ENCODE results near the gene ZNF823.

Gene ZNF823

DNA sequence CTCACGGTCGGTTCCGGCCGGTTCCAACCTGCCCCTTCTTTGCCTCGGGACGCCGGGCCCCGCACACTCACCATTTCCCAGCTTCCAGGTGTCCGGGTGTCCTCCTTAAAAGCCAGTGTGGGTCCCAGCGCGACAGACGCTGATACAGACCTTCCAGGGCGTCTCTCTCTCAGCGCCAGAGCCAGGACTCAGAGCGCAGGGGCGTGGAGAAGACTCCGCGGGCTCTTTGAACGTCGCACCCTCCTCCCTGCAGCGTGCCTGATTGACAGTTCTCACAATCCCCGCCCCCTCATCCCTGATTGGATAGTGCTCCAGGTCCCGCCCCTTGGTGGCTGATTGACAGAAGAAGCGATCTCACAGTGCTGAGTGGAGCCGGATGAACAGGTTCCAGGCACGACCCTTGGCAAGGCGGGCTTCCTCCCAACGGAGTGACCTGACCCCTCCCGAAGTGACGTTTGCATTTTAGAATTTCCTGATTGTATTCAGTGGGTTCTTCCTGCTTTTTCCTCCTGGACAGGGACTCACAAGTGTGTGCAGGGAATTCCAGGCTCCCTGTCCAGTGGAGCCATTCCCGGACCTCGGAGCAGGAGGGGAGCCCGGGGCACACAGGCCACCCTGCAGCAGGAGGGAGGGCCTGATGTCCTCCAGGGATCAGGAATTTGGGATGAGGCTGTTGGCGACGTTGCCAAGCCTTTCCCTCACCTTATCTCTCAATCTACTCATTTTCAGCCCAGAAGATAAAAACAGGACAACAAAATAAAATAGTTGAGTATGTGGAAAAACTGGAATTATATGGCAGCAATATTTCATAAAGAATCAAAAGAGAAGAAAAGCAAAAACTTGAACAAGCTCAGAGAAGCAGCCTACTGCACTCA is at the start of gene ZNF823:
TSS of gene ZNF823 (minus strand) at position 201 of the 875 bp plus-strand sequence. CDS start at position 74, 127 bp downstream.
- no peaks in the 10 kb centered on the region for H3K9me3 ChIP-seq (ENCODE audit: insufficient read depth, low read length)
- peak within 1 kb of the TSS; percentile 83 for H3K9ac ChIP-seq (ENCODE audit: low read length)
- H3K4me1 ChIP-seq (ENCODE audit: low read length), result peaks cover 17% of the 10 kb centered on the region
- H3K27ac ChIP-seq (ENCODE audit: low read length), result peak within 1 kb of the TSS; percentile 64
- H3K79me2 ChIP-seq (ENCODE audit: low read length), result peaks cover 43% of the 10 kb centered on the region
- H3K4me3 ChIP-seq (ENCODE audit: low read length), result peak within 1 kb of the TSS; percentile 94
- H4K20me1 ChIP-seq (ENCODE audit: insufficient read depth, low read length), result peaks cover 22% of the 10 kb centered on the region
- no peak for TF ChIP-seq EZH2phosphoT487 (IDR thresholded peaks at IDR 0.05; ENCODE audit: low read depth)
- TF ChIP-seq, protein P1, sequence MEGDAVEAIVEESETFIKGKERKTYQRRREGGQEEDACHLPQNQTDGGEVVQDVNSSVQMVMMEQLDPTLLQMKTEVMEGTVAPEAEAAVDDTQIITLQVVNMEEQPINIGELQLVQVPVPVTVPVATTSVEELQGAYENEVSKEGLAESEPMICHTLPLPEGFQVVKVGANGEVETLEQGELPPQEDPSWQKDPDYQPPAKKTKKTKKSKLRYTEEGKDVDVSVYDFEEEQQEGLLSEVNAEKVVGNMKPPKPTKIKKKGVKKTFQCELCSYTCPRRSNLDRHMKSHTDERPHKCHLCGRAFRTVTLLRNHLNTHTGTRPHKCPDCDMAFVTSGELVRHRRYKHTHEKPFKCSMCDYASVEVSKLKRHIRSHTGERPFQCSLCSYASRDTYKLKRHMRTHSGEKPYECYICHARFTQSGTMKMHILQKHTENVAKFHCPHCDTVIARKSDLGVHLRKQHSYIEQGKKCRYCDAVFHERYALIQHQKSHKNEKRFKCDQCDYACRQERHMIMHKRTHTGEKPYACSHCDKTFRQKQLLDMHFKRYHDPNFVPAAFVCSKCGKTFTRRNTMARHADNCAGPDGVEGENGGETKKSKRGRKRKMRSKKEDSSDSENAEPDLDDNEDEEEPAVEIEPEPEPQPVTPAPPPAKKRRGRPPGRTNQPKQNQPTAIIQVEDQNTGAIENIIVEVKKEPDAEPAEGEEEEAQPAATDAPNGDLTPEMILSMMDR (IDR thresholded peaks at IDR 0.05; ENCODE audit: low read depth, low read length), result no peak
- H3K27me3 ChIP-seq (ENCODE audit: low read depth, low read length), result no peaks in the 10 kb centered on the region
- peak within 1 kb of the TSS; percentile 95 for H2AFZ ChIP-seq (ENCODE audit: low read depth, low read length)
- H3K36me3 ChIP-seq (replicated peaks; ENCODE audit: low read depth, low read length), result peaks cover 27% of the 10 kb centered on the region
- peak within 1 kb of the TSS; percentile 92 for H3K4me2 ChIP-seq (ENCODE audit: low read length)

DNA sequence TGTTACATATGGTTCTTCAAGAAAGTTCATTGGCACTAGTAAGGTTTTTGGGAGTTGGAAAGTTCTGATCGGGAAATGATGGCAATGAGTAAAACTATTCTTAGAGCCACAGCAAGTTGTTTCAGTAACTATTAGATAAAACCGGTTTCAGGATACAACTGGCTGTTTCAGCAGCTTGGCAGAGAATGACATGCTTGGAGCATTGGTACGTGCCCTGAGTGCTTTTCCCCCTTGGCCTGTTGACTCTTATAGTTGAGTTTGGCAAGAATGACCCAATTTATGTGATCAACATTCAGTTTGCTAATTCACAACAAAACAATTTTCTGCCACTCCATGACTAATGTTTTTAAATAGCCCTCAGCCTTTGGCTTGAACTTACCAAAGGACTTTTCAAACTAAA is 48.8 kb upstream of the ZNF823 start:
- no peak for TF ChIP-seq EZH2phosphoT487 (IDR thresholded peaks at IDR 0.05; ENCODE audit: low read depth)
- TF ChIP-seq, protein P1 (IDR thresholded peaks at IDR 0.05; ENCODE audit: low read depth, low read length), result no peak
- Histone ChIP-seq H4K20me1 (ENCODE audit: insufficient read depth, low read length) (no peaks in the 10 kb centered on the region), H3K27ac (ENCODE audit: low read length) (no peak overlapping the region), H3K4me1 (ENCODE audit: low read length) (no peaks in the 10 kb centered on the region; the same call in 1 of the 2 replicates), H3K79me2 (ENCODE audit: low read length) (no peaks in the 10 kb centered on the region), H3K36me3 (replicated peaks; ENCODE audit: low read depth, low read length) (peaks cover 46% of the 10 kb centered on the region), H3K4me2 (ENCODE audit: low read length) (no peak overlapping the region), H3K9me3 (ENCODE audit: insufficient read depth, low read length) (peaks cover 47% of the 10 kb centered on the region), H3K27me3 (ENCODE audit: low read depth, low read length) (no peaks in the 10 kb centered on the region), H2AFZ (ENCODE audit: low read depth, low read length) (no peak overlapping the region), H3K9ac (ENCODE audit: low read length) (no peak overlapping the region), H3K4me3 (ENCODE audit: low read length) (no peak overlapping the region)

DNA sequence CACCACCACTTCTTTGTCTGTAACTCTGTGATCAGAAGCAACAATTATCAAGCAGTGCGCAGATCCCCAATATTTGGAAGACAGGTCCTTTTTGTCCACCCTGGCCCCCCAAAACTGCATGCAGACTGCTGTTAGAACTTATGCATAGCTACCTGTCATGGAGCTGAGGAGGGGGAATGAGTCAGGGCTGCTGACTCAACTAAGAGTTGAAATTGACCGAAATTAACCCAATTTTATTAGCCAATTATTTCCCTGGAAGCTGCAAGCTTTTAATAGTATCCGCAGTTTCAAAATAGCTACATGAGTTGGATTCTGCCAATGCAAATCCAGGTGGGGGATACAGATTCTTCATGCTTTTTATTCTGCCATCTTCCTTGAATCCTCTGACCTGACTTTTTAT is 45.6 kb upstream of the ZNF823 start:
- H3K36me3 ChIP-seq (replicated peaks; ENCODE audit: low read depth, low read length), result peaks cover 75% of the 10 kb centered on the region
- H3K9ac ChIP-seq (ENCODE audit: low read length), result no peak overlapping the region
- H3K27ac ChIP-seq (ENCODE audit: low read length), result no peak overlapping the region
- H4K20me1 ChIP-seq (ENCODE audit: insufficient read depth, low read length), result no peaks in the 10 kb centered on the region
- no peak for TF ChIP-seq EZH2phosphoT487 (IDR thresholded peaks at IDR 0.05; ENCODE audit: low read depth)
- TF ChIP-seq, protein P1 (IDR thresholded peaks at IDR 0.05; ENCODE audit: low read depth, low read length), result no peak
- peaks cover 74% of the 10 kb centered on the region for H3K9me3 ChIP-seq (ENCODE audit: insufficient read depth, low read length)
- no peak overlapping the region for H3K4me2 ChIP-seq (ENCODE audit: low read length)
- H3K4me3 ChIP-seq (ENCODE audit: low read length), result no peak overlapping the region
- H3K79me2 ChIP-seq (ENCODE audit: low read length), result no peaks in the 10 kb centered on the region
- H3K4me1 ChIP-seq (ENCODE audit: low read length), result peaks cover 12% of the 10 kb centered on the region
- H3K27me3 ChIP-seq (ENCODE audit: low read depth, low read length), result no peaks in the 10 kb centered on the region
- H2AFZ ChIP-seq (ENCODE audit: low read depth, low read length), result no peak overlapping the region

DNA sequence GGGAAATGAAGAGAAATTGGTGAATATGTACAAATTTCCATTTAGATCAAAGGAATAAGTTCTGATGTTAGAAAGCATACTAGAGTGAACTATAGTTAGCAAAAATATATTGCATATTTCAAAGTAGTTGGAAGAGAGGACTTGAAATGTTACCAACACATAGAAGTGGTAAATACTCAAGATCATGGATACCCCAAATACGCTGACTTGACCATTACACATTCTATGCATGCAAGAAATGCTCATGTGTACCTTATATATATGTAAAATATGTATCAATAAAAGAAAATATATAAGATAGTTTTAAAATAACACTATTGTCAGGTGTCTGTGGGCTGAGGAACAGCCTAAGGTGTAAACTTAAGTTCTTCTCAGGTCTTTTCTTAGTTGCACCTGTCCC is 45.0 kb upstream of the ZNF823 start:
- no peak overlapping the region for H3K4me2 ChIP-seq (ENCODE audit: low read length)
- no peak overlapping the region for H3K9ac ChIP-seq (ENCODE audit: low read length)
- peaks cover 80% of the 10 kb centered on the region for H3K36me3 ChIP-seq (replicated peaks; ENCODE audit: low read depth, low read length)
- TF ChIP-seq EZH2phosphoT487 (IDR thresholded peaks at IDR 0.05; ENCODE audit: low read depth), result no peak
- TF ChIP-seq, protein P1 (IDR thresholded peaks at IDR 0.05; ENCODE audit: low read depth, low read length), result no peak
- H4K20me1 ChIP-seq (ENCODE audit: insufficient read depth, low read length), result no peaks in the 10 kb centered on the region
- H3K4me3 ChIP-seq (ENCODE audit: low read length), result no peak overlapping the region
- peaks cover 72% of the 10 kb centered on the region for H3K9me3 ChIP-seq (ENCODE audit: insufficient read depth, low read length)
- peaks cover 12% of the 10 kb centered on the region for H3K4me1 ChIP-seq (ENCODE audit: low read length)
- no peaks in the 10 kb centered on the region for H3K27me3 ChIP-seq (ENCODE audit: low read depth, low read length)
- H2AFZ ChIP-seq (ENCODE audit: low read depth, low read length), result no peak overlapping the region
- no peaks in the 10 kb centered on the region for H3K79me2 ChIP-seq (ENCODE audit: low read length)
- no peak overlapping the region for H3K27ac ChIP-seq (ENCODE audit: low read length)

Measured in OCI-LY3 (cell line).